HEK293 (cell line): ENCODE measurements around the gene PROSER2.

Source experiments
- CTCF ChIP-seq: fragments of 450-650 bp; formaldehyde crosslinking; IDR thresholded peaks from 2 replicates; pipeline ENCODE4 v1.5.1; 2016; ENCODE audit warnings: missing biosample characterization, missing genetic modification characterization
- ZNF121 ChIP-seq: fragments of 450-650 bp; formaldehyde crosslinking; IDR thresholded peaks from 2 replicates; pipeline ENCODE4 v1.5.1; 2016; ENCODE audit warnings: missing biosample characterization, missing genetic modification characterization
- ZNF747 ChIP-seq: fragments of 450-650 bp; formaldehyde crosslinking; IDR thresholded peaks from 2 replicates; pipeline ENCODE4 v1.5.1; 2016; ENCODE audit warnings: missing biosample characterization, missing genetic modification characterization

GRCh38 chr10:11898033-11898371, 74.8 kb downstream of the PROSER2 start:
- no peak for TF ChIP-seq ZNF747 (tag by site-specific recombination)
- no peak for TF ChIP-seq ZNF121
- no peak for TF ChIP-seq CTCF (tag by site-specific recombination)
